Measurements from ENCODE around the gene REST.

The REST gene

DNA sequence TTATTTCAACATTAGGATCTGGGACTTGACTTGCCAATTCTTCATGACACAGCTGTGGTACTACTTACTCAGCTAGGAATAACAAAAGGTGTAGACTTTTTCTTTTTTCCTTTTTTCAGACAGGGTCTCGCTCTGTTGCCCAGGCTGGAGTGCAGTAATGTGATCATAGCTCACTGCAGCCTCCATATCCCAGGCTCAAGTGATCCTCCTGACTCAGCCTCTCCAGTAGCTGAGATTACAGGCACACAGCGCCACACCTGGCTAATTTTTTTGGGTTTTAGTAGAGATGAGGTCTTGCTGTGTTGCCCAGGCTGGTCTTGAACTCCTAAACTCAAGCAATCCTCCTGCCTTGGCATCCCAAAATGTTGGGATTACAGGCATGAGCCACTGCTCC is 53.4 kb downstream of the REST start:
- ATAC-seq (ENCODE audit: low read depth) (no peak), DNase-seq (ENCODE audit: low spot score) (no peak)
- Histone ChIP-seq H3K9me3 (ENCODE audit: severe bottlenecking) (no peaks in the 10 kb centered on the region), H3K4me1 (ENCODE audit: insufficient read depth, poor library complexity, severe bottlenecking) (peaks cover 3% of the 10 kb centered on the region), H3K36me3 (ENCODE audit: low read depth) (peaks cover 38% of the 10 kb centered on the region), H3K27me3 (ENCODE audit: insufficient read depth, poor library complexity, severe bottlenecking) (no peaks in the 10 kb centered on the region), H3K4me3 (ENCODE audit: severe bottlenecking) (no peak overlapping the region), H3K27ac (ENCODE audit: poor library complexity, severe bottlenecking) (no peak overlapping the region)
- TF ChIP-seq, protein P1, sequence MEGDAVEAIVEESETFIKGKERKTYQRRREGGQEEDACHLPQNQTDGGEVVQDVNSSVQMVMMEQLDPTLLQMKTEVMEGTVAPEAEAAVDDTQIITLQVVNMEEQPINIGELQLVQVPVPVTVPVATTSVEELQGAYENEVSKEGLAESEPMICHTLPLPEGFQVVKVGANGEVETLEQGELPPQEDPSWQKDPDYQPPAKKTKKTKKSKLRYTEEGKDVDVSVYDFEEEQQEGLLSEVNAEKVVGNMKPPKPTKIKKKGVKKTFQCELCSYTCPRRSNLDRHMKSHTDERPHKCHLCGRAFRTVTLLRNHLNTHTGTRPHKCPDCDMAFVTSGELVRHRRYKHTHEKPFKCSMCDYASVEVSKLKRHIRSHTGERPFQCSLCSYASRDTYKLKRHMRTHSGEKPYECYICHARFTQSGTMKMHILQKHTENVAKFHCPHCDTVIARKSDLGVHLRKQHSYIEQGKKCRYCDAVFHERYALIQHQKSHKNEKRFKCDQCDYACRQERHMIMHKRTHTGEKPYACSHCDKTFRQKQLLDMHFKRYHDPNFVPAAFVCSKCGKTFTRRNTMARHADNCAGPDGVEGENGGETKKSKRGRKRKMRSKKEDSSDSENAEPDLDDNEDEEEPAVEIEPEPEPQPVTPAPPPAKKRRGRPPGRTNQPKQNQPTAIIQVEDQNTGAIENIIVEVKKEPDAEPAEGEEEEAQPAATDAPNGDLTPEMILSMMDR (IDR thresholded peaks at IDR 0.05; ENCODE audit: poor library complexity, severe bottlenecking), result no peak

DNA sequence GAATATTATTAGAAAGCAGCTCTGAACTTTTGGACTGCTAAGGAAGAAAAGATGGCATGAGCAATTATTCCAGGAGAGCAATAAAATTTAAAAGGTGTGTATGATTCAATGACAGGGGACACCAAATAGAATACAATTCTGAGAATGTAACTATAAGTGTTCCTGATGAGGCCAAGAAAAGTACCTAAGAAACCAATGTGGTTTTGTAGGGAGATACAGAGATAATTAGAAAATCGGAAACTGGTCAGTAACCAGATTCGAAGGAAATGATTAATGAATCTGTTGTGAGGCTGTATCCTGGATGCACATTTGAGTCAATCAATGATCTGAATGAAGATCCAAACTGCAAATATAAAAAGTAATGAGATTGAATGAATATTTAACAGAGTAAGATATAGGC is 63.7 kb downstream of the REST start:
- ATAC-seq (ENCODE audit: low read depth), result no peak
- H3K36me3 ChIP-seq (ENCODE audit: low read depth), result peaks cover 79% of the 10 kb centered on the region

DNA sequence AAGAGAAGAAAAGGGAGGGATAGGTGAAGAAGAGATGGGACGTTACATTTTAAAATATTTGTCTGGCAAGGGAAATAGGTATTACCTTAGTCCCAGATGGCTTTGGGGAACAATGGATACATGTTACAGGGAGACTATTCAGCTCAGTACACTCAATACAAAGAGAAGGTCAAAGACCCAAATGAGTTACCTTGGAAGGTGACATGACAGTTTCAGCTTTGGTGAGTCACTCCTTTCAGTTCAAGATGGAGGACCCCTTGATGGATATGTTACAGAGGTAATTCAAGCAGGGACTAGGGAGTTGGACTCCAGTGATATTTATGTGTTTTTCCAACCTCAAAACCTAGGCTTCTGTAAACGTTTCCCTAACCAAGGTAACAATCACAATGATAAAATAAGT is 64.7 kb downstream of the REST start:
- Histone ChIP-seq H3K9me3 (ENCODE audit: severe bottlenecking) (peaks cover 6% of the 10 kb centered on the region), H3K36me3 (ENCODE audit: low read depth) (peaks cover 72% of the 10 kb centered on the region), H3K27me3 (ENCODE audit: insufficient read depth, poor library complexity, severe bottlenecking) (no peaks in the 10 kb centered on the region), H3K4me1 (ENCODE audit: insufficient read depth, poor library complexity, severe bottlenecking) (peaks cover 3% of the 10 kb centered on the region), H3K4me3 (ENCODE audit: severe bottlenecking) (no peak overlapping the region), H3K27ac (ENCODE audit: poor library complexity, severe bottlenecking) (no peak overlapping the region)
- no peak for DNase-seq (ENCODE audit: low spot score)
- ATAC-seq (ENCODE audit: low read depth), result no peak
- TF ChIP-seq, protein P1 (IDR thresholded peaks at IDR 0.05; ENCODE audit: poor library complexity, severe bottlenecking), result no peak

More for the DNA sequence above, 63.7 kb downstream of the REST start:
- H3K27me3 ChIP-seq (ENCODE audit: insufficient read depth, poor library complexity, severe bottlenecking), result no peaks in the 10 kb centered on the region
- peaks cover 3% of the 10 kb centered on the region for H3K4me1 ChIP-seq (ENCODE audit: insufficient read depth, poor library complexity, severe bottlenecking)
- peaks cover 6% of the 10 kb centered on the region for H3K9me3 ChIP-seq (ENCODE audit: severe bottlenecking)
- no peak overlapping the region for H3K27ac ChIP-seq (ENCODE audit: poor library complexity, severe bottlenecking)
- H3K4me3 ChIP-seq (ENCODE audit: severe bottlenecking), result no peak overlapping the region
- TF ChIP-seq, protein P1 (IDR thresholded peaks at IDR 0.05; ENCODE audit: poor library complexity, severe bottlenecking), result no peak
- DNase-seq (ENCODE audit: low spot score), result no peak

DNA sequence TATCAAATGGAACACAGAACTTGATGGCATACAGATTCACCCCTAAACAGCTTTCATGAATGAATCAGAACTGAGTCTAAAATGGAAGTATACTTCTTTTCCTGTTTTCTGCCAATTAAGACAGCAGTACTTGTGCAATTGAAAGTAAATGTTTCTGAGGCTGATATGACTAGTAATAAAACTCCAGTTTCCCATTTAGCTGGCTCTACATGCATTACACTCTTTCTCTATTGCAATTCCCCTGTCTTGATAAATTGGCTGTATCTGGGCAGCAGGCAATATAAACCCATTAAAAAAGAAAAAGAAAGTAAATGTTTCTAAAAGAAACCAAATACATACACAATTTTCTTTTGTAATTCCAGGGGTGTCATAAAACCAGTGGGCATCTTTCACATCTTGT is 65.1 kb downstream of the REST start:
- peaks cover 6% of the 10 kb centered on the region for H3K9me3 ChIP-seq (ENCODE audit: severe bottlenecking)
- no peaks in the 10 kb centered on the region for H3K27me3 ChIP-seq (ENCODE audit: insufficient read depth, poor library complexity, severe bottlenecking)
- H3K36me3 ChIP-seq (ENCODE audit: low read depth), result peaks cover 68% of the 10 kb centered on the region
- ATAC-seq (ENCODE audit: low read depth), result no peak
- no peak for DNase-seq (ENCODE audit: low spot score)
- no peak overlapping the region for H3K4me3 ChIP-seq (ENCODE audit: severe bottlenecking)
- TF ChIP-seq, protein P1 (IDR thresholded peaks at IDR 0.05; ENCODE audit: poor library complexity, severe bottlenecking), result no peak
- peaks cover 3% of the 10 kb centered on the region for H3K4me1 ChIP-seq (ENCODE audit: insufficient read depth, poor library complexity, severe bottlenecking)
- H3K27ac ChIP-seq (ENCODE audit: poor library complexity, severe bottlenecking), result no peak overlapping the region

DNA sequence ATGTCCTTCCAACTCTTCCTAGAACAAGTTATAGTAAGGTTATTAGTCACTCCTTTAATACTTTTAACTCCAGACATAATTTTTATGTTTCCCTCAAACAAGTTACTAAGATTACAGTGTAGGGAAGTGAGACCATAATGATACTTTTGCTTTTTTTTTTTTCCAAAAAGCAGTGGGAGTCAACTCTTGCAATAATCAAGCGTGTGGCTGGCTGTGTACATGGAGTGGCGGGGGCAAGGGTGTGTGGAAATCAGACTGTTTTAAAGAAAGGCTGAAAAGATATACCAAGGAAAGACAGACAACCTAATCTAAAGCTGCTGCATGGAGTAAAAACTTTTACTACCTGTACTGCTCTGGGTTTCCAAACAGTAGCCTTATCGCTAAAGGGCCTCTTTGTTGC is 65.6 kb downstream of the REST start:
- no peak for DNase-seq (ENCODE audit: low spot score)
- TF ChIP-seq, protein P1 (IDR thresholded peaks at IDR 0.05; ENCODE audit: poor library complexity, severe bottlenecking), result no peak
- H3K27me3 ChIP-seq (ENCODE audit: insufficient read depth, poor library complexity, severe bottlenecking), result no peaks in the 10 kb centered on the region
- H3K4me3 ChIP-seq (ENCODE audit: severe bottlenecking), result no peak overlapping the region
- no peak for ATAC-seq (ENCODE audit: low read depth)
- H3K36me3 ChIP-seq (ENCODE audit: low read depth), result peaks cover 63% of the 10 kb centered on the region
- no peak overlapping the region for H3K27ac ChIP-seq (ENCODE audit: poor library complexity, severe bottlenecking)
- peaks cover 6% of the 10 kb centered on the region for H3K9me3 ChIP-seq (ENCODE audit: severe bottlenecking)
- H3K4me1 ChIP-seq (ENCODE audit: insufficient read depth, poor library complexity, severe bottlenecking), result peaks cover 3% of the 10 kb centered on the region
